Measurements from ENCODE around the gene RHOG. TPM values are rescaled to one million over a fixed set of nuclear protein-coding genes. Genes with fewer than 3 reads are reported as not detected.
A peak's percentile ranks its signal among the peaks of the same experiment; 100 is the strongest.

RHOG gene
- total RNA-seq, 1 donor from 2014 or later = 25.0 TPM

DNA sequence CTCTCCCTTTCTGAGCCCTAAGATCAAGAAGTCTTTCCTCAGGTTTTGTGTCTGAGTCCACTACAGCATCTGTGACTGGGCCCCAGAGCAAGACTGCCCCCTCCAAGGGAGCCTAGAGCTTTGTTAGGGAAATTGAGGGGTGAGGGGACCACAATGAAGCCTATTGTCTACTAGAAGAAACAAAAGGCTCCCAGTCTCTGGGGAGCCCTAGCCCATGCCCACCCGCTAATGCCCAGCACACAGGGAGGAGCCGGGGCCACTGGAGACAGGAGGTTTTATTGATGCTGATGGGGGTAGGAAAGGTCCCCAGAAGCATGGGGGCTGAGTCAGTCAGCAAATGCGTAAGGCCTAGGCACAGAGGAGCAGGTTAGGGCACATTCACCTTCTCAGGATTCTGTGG lies 14.0 kb downstream of the RHOG start:
- TF ChIP-seq, protein P1, sequence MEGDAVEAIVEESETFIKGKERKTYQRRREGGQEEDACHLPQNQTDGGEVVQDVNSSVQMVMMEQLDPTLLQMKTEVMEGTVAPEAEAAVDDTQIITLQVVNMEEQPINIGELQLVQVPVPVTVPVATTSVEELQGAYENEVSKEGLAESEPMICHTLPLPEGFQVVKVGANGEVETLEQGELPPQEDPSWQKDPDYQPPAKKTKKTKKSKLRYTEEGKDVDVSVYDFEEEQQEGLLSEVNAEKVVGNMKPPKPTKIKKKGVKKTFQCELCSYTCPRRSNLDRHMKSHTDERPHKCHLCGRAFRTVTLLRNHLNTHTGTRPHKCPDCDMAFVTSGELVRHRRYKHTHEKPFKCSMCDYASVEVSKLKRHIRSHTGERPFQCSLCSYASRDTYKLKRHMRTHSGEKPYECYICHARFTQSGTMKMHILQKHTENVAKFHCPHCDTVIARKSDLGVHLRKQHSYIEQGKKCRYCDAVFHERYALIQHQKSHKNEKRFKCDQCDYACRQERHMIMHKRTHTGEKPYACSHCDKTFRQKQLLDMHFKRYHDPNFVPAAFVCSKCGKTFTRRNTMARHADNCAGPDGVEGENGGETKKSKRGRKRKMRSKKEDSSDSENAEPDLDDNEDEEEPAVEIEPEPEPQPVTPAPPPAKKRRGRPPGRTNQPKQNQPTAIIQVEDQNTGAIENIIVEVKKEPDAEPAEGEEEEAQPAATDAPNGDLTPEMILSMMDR (conservative IDR thresholded peaks at IDR 0.05) = no peak

DNA sequence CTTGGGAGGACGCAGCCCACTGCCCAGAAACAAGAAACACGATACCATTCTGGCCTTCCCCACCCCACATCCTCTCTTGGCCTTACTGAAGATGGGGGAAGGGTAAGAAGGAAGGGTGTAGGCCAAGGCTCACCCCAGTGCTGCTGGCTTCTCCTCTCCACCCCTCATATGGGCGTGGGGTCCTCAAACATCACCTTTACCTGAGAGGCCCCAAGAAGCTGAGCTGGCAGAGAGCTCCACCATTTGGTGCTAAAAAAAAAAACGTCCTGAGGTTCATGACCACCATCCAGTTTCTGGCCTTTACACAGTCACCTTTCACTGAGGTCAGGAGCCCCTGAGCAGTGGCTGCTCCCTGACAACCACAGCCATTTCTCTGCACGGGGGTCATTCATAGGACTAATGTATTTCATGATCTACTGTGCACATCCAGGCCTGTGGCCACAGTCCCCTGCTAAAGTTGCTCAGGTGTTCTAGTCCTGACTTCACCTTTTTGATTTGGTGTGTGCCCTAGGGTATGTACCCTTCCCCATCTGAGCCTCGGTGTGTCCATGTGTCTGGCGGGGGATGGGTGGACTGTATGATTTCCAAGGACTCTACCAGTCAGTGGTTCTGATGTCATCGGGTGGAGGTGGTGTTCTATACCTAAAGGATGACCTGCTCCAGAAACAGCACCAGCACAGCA lies 15.1 kb downstream of the RHOG start:
- TF ChIP-seq, protein P1 (conservative IDR thresholded peaks at IDR 0.05) = no peak
- DNase-seq (ENCODE audit: low read depth, low spot score) = no peak
- Mint-ChIP-seq H3K9me3 (no peaks in the 10 kb centered on the region), H3K36me3 (ENCODE audit: low read depth) (peaks cover 26% of the 10 kb centered on the region), H3K27ac (ENCODE audit: unreplicated experiment) (no peak overlapping the region), H3K4me1 (peaks cover 21% of the 10 kb centered on the region), H3K4me3 (no peak overlapping the region), H3K27me3 (ENCODE audit: low read depth) (no peaks in the 10 kb centered on the region)

More for the DNA sequence above, 14.0 kb downstream of the RHOG start:
- H3K4me1 Mint-ChIP-seq = peaks cover 21% of the 10 kb centered on the region
- H3K27ac Mint-ChIP-seq (ENCODE audit: unreplicated experiment) = peak overlapping the region; percentile 96
- peaks cover 32% of the 10 kb centered on the region for H3K36me3 Mint-ChIP-seq (ENCODE audit: low read depth)
- no peaks in the 10 kb centered on the region for H3K27me3 Mint-ChIP-seq (ENCODE audit: low read depth)
- H3K9me3 Mint-ChIP-seq = no peaks in the 10 kb centered on the region
- no peak for DNase-seq (ENCODE audit: low read depth, low spot score)
- peak overlapping the region; percentile 41 for H3K4me3 Mint-ChIP-seq

DNA sequence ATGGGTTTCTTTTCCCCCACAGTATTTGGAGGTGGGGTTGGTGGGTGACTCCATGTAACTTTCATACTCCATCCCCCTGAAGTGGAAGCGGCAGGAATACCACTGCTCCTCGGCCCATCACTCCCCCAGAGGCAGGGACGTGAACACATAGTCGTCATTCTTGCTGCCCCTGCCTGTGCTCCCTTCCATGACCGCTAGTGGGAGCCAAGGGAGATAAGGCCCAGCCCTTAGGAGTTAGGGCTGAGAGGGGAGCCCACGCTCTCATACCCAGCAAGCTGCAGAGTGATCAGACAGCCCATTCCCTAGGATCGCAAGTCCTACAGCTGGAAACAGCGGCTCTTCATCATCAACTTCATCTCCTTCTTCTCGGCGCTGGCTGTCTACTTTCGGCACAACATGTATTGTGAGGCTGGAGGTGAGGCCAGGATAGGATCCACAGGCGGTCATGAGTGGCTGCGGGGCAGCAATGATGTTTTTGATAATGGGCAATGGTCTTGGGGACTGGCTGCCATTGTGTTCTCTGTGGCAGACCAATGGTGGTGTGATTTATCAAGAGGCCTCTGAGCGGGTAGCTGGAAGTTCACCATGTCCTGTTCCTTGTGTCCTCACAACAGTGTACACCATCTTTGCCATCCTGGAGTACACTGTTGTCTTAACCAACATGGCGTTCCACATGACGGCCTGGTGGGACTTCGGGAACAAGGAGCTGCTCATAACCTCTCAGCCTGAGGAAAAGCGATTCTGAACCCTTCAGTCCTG lies 15.9 kb downstream of the RHOG start:
- H3K27me3 Mint-ChIP-seq (ENCODE audit: low read depth) = no peaks in the 10 kb centered on the region
- peaks cover 22% of the 10 kb centered on the region for H3K36me3 Mint-ChIP-seq (ENCODE audit: low read depth)
- H3K27ac Mint-ChIP-seq (ENCODE audit: unreplicated experiment) = no peak overlapping the region
- H3K4me3 Mint-ChIP-seq = no peak overlapping the region
- no peaks in the 10 kb centered on the region for H3K9me3 Mint-ChIP-seq
- TF ChIP-seq, protein P1 (conservative IDR thresholded peaks at IDR 0.05) = peak; percentile 68
- peak; percentile 62 for DNase-seq (ENCODE audit: low read depth, low spot score)
- peaks cover 21% of the 10 kb centered on the region for H3K4me1 Mint-ChIP-seq

DNA sequence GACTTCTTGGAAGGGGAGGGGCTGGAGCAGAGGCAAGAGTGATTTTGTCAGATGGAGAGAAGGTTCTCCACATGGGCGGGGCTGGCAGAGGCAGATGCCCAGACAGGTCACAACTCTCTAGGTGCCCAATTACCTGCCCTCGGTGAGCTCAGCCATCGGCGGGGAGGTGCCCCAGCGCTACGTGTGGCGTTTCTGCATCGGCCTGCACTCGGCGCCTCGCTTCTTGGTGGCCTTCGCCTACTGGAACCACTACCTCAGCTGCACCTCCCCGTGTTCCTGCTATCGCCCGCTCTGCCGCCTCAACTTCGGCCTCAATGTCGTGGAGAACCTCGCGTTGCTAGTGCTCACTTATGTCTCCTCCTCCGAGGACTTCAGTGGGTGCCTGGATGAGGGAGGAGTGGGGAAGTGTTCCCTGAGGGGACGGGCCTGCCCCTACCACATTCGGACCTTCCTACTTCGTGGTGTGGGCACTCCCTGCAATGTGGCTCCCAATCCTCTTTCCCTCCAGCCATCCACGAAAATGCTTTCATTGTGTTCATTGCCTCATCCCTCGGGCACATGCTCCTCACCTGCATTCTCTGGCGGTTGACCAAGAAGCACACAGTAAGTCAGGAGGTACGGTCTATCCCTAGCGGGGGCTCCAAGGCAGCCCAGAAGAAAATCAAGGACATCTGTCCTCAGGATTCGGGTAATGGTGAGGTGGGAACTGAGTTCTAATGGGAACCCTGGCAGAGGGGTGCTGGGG lies 16.8 kb downstream of the RHOG start:
- no peak for DNase-seq (ENCODE audit: low read depth, low spot score)
- no peaks in the 10 kb centered on the region for H3K27me3 Mint-ChIP-seq (ENCODE audit: low read depth)
- H3K36me3 Mint-ChIP-seq (ENCODE audit: low read depth) = peaks cover 22% of the 10 kb centered on the region
- TF ChIP-seq, protein P1 (conservative IDR thresholded peaks at IDR 0.05) = no peak
- H3K27ac Mint-ChIP-seq (ENCODE audit: unreplicated experiment) = no peak overlapping the region
- peaks cover 21% of the 10 kb centered on the region for H3K4me1 Mint-ChIP-seq
- no peaks in the 10 kb centered on the region for H3K9me3 Mint-ChIP-seq
- H3K4me3 Mint-ChIP-seq = no peak overlapping the region

DNA sequence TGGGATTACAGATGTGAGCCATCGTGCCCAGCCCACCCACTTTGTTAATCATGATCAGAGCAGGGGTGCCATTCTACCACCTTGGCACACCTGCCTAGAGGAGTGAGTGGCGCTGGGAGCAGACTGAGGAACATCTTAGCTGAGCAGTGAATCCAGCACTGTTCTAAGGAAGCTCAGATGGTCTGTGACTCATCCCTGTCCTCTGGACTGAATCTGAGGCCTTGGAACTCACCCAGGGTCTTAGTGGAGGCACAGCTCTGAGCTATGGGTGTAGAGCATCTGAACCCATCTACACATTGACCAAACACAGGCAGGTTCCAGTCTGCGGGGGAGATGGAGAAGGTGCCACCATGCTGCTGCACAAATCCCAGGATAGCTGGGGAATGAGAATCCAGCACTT lies 17.5 kb downstream of the RHOG start:
- H3K4me1 Mint-ChIP-seq = peaks cover 20% of the 10 kb centered on the region
- no peak overlapping the region for H3K4me3 Mint-ChIP-seq
- no peaks in the 10 kb centered on the region for H3K27me3 Mint-ChIP-seq (ENCODE audit: low read depth)
- peaks cover 22% of the 10 kb centered on the region for H3K36me3 Mint-ChIP-seq (ENCODE audit: low read depth)
- no peak for DNase-seq (ENCODE audit: low read depth, low spot score)
- H3K27ac Mint-ChIP-seq (ENCODE audit: unreplicated experiment) = no peak overlapping the region
- TF ChIP-seq, protein P1 (conservative IDR thresholded peaks at IDR 0.05) = no peak
- no peaks in the 10 kb centered on the region for H3K9me3 Mint-ChIP-seq

Data from neural crest cell (in vitro differentiated cells).